HK-2 (cell line): ENCODE results near the gene POC5.
A peak's percentile ranks its signal among the peaks of the same experiment; 100 is the strongest.

Experiments used
- DNase-seq: peaks from one replicate; pipeline ENCODE4 v3.0.0-alpha.2; 2018; ENCODE audit not compliant: unreplicated experiment

POC5 gene

GRCh38 chr5:75659791-75660450 lies 57.3 kb downstream of the POC5 start:
- DNase-seq: no peak

GRCh38 chr5:75656311-75657003 lies 60.8 kb downstream of the POC5 start:
- DNase-seq: peak; percentile 28

- no peak for DNase-seq
These were observed 62.4 kb downstream of the POC5 start for GRCh38 chr5:75654693-75655295.

GRCh38 chr5:75653521-75653920 lies 63.7 kb downstream of the POC5 start:
- no peak for DNase-seq

- DNase-seq: no peak
These were observed 65.5 kb downstream of the POC5 start for GRCh38 chr5:75651575-75652238.

GRCh38 chr5:75648712-75649111 lies 68.5 kb downstream of the POC5 start:
- DNase-seq: no peak

- DNase-seq: no peak
These were observed 76.4 kb downstream of the POC5 start for GRCh38 chr5:75640826-75641225.

- DNase-seq: no peak
These were observed 76.8 kb downstream of the POC5 start for GRCh38 chr5:75640395-75640794.

GRCh38 chr5:75639535-75640311 lies 77.5 kb downstream of the POC5 start:
- DNase-seq: no peak

GRCh38 chr5:75637949-75638348 lies 79.3 kb downstream of the POC5 start:
- no peak for DNase-seq

GRCh38 chr5:75632321-75632720 lies 84.9 kb downstream of the POC5 start:
- DNase-seq: no peak

GRCh38 chr5:75630875-75631274 lies 86.4 kb downstream of the POC5 start:
- DNase-seq: no peak

GRCh38 chr5:75627801-75628200 lies 89.4 kb downstream of the POC5 start:
- no peak for DNase-seq

GRCh38 chr5:75626959-75627358 lies 90.3 kb downstream of the POC5 start:
- DNase-seq: no peak
